ENCODE data around the gene AFF4. TPM values are rescaled to one million over a fixed set of nuclear protein-coding genes. Genes with fewer than 3 reads are reported as not detected.

The AFF4 gene
- total and polyA plus RNA-seq, 9 of the 15 experiments (the other 6 are each of a cell fraction or from before 2014, with no cell fraction given) = 1.7 to 25.8 (median 17.9) TPM

DNA sequence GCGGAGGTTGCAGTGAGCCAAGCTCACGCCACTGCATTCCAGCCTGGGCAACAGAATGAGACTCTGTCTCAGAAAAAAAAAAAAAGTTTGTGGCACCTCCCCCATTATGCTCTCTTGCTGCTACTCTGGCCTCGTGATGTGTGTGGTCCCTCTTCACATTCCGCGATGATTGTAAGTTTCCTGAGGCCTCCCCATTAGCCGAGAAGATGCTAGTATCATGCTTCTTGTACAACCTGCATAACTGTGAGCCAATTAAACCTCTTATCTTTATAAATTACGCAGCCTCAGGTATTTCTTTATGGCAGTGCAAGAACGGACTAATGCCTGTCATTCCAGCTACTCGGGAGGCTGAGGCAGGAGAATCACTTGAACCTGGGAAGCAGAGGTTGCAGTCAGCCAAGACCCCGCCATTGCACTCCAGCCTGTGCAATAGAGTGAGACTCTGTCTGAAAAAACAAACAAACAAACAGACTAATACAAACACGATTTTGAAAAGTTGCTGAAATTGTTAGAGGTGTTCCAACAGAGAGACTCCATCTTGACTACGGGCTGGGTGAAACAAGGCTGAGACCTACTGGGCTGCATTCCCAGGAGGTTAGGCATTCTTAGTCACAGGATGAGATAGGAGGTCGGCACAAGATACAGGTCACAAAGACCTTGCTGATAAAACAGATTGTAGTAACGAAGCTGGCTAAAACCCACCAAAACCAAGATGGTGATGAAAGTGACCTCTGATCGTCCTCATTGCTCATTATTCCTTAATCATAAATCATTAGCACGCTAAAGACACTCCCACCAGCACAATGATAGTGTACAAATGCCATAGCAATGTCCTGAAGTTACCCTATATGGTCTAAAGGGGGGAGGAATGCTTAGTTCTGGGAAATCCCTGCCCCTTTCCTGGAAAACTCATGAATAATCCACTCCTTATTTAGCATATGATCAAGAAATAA lies 8.3 kb upstream of the AFF4 start (continued):
- TF ChIP-seq, protein P1, sequence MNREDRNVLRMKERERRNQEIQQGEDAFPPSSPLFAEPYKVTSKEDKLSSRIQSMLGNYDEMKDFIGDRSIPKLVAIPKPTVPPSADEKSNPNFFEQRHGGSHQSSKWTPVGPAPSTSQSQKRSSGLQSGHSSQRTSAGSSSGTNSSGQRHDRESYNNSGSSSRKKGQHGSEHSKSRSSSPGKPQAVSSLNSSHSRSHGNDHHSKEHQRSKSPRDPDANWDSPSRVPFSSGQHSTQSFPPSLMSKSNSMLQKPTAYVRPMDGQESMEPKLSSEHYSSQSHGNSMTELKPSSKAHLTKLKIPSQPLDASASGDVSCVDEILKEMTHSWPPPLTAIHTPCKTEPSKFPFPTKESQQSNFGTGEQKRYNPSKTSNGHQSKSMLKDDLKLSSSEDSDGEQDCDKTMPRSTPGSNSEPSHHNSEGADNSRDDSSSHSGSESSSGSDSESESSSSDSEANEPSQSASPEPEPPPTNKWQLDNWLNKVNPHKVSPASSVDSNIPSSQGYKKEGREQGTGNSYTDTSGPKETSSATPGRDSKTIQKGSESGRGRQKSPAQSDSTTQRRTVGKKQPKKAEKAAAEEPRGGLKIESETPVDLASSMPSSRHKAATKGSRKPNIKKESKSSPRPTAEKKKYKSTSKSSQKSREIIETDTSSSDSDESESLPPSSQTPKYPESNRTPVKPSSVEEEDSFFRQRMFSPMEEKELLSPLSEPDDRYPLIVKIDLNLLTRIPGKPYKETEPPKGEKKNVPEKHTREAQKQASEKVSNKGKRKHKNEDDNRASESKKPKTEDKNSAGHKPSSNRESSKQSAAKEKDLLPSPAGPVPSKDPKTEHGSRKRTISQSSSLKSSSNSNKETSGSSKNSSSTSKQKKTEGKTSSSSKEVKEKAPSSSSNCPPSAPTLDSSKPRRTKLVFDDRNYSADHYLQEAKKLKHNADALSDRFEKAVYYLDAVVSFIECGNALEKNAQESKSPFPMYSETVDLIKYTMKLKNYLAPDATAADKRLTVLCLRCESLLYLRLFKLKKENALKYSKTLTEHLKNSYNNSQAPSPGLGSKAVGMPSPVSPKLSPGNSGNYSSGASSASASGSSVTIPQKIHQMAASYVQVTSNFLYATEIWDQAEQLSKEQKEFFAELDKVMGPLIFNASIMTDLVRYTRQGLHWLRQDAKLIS (CRISPR knock-in tag; IDR thresholded peaks at IDR 0.05) = peak; percentile 56; the same call in 1 of the 2 replicates
- TF ChIP-seq, protein P2, sequence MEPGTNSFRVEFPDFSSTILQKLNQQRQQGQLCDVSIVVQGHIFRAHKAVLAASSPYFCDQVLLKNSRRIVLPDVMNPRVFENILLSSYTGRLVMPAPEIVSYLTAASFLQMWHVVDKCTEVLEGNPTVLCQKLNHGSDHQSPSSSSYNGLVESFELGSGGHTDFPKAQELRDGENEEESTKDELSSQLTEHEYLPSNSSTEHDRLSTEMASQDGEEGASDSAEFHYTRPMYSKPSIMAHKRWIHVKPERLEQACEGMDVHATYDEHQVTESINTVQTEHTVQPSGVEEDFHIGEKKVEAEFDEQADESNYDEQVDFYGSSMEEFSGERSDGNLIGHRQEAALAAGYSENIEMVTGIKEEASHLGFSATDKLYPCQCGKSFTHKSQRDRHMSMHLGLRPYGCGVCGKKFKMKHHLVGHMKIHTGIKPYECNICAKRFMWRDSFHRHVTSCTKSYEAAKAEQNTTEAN (CRISPR knock-in tag; IDR thresholded peaks at IDR 0.05) = no peak
- no peak for TF ChIP-seq DNMT1 (IDR thresholded peaks at IDR 0.05)
- TF ChIP-seq PRPF4 (IDR thresholded peaks at IDR 0.05; ENCODE audit: insufficient read depth, low read depth, low read length, poor library complexity, severe bottlenecking) = no peak
- TF ChIP-seq, protein P3, sequence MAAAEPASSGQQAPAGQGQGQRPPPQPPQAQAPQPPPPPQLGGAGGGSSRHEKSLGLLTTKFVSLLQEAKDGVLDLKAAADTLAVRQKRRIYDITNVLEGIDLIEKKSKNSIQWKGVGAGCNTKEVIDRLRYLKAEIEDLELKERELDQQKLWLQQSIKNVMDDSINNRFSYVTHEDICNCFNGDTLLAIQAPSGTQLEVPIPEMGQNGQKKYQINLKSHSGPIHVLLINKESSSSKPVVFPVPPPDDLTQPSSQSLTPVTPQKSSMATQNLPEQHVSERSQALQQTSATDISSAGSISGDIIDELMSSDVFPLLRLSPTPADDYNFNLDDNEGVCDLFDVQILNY (CRISPR knock-in tag; IDR thresholded peaks at IDR 0.05) = no peak
- no peak for TF ChIP-seq SMARCC2 (IDR thresholded peaks at IDR 0.05; ENCODE audit: low read depth)
- TF ChIP-seq ZNF174 (CRISPR knock-in tag; IDR thresholded peaks at IDR 0.05) = no peak
- TF ChIP-seq KLF6 (CRISPR knock-in tag; IDR thresholded peaks at IDR 0.05; ENCODE audit: borderline replicate concordance) = peak; percentile 51; the same call in 1 of the 2 replicates
- TF ChIP-seq SLC30A9 (CRISPR knock-in tag; IDR thresholded peaks at IDR 0.05) = no peak
- TF ChIP-seq HSF4 (CRISPR knock-in tag; IDR thresholded peaks at IDR 0.05; ENCODE audit: borderline replicate concordance) = no peak
- TF ChIP-seq ZNF444 (CRISPR knock-in tag; IDR thresholded peaks at IDR 0.05) = no peak
- no peak for TF ChIP-seq BDP1 (IDR thresholded peaks at IDR 0.05; ENCODE audit: insufficient read depth, insufficient read length)
- no peak for TF ChIP-seq ZNF707 (CRISPR knock-in tag; conservative IDR thresholded peaks at IDR 0.05)
- TF ChIP-seq SMAD4 (CRISPR knock-in tag; conservative IDR thresholded peaks at IDR 0.05) = peak; percentile 54
- TF ChIP-seq ARHGAP35 (IDR thresholded peaks at IDR 0.05; ENCODE audit: partially characterized antibody) = no peak
- no peak for TF ChIP-seq NFIC (IDR thresholded peaks at IDR 0.05)
- TF ChIP-seq ZNF695 (CRISPR knock-in tag; IDR thresholded peaks at IDR 0.05) = no peak
- no peak for TF ChIP-seq HMG20A (CRISPR knock-in tag; conservative IDR thresholded peaks at IDR 0.05)
- TF ChIP-seq, protein P4, sequence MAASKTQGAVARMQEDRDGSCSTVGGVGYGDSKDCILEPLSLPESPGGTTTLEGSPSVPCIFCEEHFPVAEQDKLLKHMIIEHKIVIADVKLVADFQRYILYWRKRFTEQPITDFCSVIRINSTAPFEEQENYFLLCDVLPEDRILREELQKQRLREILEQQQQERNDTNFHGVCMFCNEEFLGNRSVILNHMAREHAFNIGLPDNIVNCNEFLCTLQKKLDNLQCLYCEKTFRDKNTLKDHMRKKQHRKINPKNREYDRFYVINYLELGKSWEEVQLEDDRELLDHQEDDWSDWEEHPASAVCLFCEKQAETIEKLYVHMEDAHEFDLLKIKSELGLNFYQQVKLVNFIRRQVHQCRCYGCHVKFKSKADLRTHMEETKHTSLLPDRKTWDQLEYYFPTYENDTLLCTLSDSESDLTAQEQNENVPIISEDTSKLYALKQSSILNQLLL (CRISPR knock-in tag; IDR thresholded peaks at IDR 0.05; ENCODE audit: borderline replicate concordance) = no peak
- no peak for TF ChIP-seq TCF7 (IDR thresholded peaks at IDR 0.05; ENCODE audit: borderline replicate concordance)
- TF ChIP-seq CREM (IDR thresholded peaks at IDR 0.05; ENCODE audit: low read depth) = no peak

Measured in K562 (cell line).